DOHH2 (cell line): ENCODE results near the gene RPAP2.

Source experiments
- H3F3A ChIP-seq: fragments of 200-600 bp; sonication (generic), shearing (Covaris generic); 2 replicates; pipeline ENCODE4 v1.6.0; 2016; ENCODE audit warnings: antibody characterized with exemption, mild to moderate bottlenecking; ENCODE audit not compliant: control insufficient read depth, insufficient read depth
- H3K27ac ChIP-seq: fragments of 200-600 bp; sonication (generic); 2 replicates; pipeline ENCODE4 v1.5.1; 2014; ENCODE audit warnings: low read depth, mild to moderate bottlenecking, low read length, moderate library complexity
- H3K27me3 ChIP-seq: fragments of 200-600 bp; sonication (generic); 2 replicates; pipeline ENCODE4 v1.6.1; 2014; ENCODE audit warnings: mild to moderate bottlenecking, low read length, mixed read lengths; ENCODE audit not compliant: control insufficient read depth
- H3K36me3 ChIP-seq: fragments of 200-600 bp; sonication (generic); 2 replicates; pipeline ENCODE4 v1.6.1; 2014; ENCODE audit warnings: mild to moderate bottlenecking, low read length, moderate library complexity, mixed read lengths; ENCODE audit not compliant: control insufficient read depth
- H3K4me1 ChIP-seq: fragments of 200-600 bp; sonication (generic); 2 replicates; pipeline ENCODE4 v1.6.1; 2014; ENCODE audit warnings: mild to moderate bottlenecking, low read length, mixed read lengths; ENCODE audit not compliant: control insufficient read depth
- H3K4me2 ChIP-seq: fragments of 200-600 bp; sonication (generic); 2 replicates; pipeline ENCODE4 v1.6.0; 2014; ENCODE audit warnings: mild to moderate bottlenecking, low read length, moderate library complexity
- H3K4me3 ChIP-seq: fragments of 200-600 bp; sonication (generic); 2 replicates; pipeline ENCODE4 v1.5.1; 2014; ENCODE audit warnings: mild to moderate bottlenecking, low read length, mixed read lengths
- H3K79me2 ChIP-seq: fragments of 200-600 bp; sonication (generic); 2 replicates; pipeline ENCODE4 v1.6.1; 2014; ENCODE audit warnings: mild to moderate bottlenecking, low read length, mixed read lengths; ENCODE audit not compliant: control insufficient read depth
- H3K9me2 ChIP-seq: fragments of 200-600 bp; sonication (generic); replicated peaks from 2 replicates; pipeline ENCODE4 v1.6.1; 2014; ENCODE audit warnings: mild to moderate bottlenecking, low read length, mixed read lengths; ENCODE audit not compliant: control insufficient read depth
- H3K9me3 ChIP-seq: fragments of 200-600 bp; sonication (generic); 2 replicates; pipeline ENCODE4 v1.6.1; 2014; ENCODE audit warnings: antibody characterized with exemption, low read length, mixed read lengths; ENCODE audit not compliant: control insufficient read depth, insufficient read depth
- H4K20me1 ChIP-seq: fragments of 200-600 bp; sonication (generic); 2 replicates; pipeline ENCODE4 v1.6.0; 2014; ENCODE audit warnings: low read depth, mild to moderate bottlenecking, antibody characterized with exemption, low read length, moderate library complexity; ENCODE audit not compliant: control insufficient read depth, insufficient read depth
- CTCF ChIP-seq: fragments of 200-600 bp; sonication (generic); IDR thresholded peaks from one replicate; pipeline ENCODE4 v1.5.1; 2014; ENCODE audit warnings: antibody characterized with exemption, mild to moderate bottlenecking, low read depth, low read length; ENCODE audit not compliant: poor library complexity, severe bottlenecking
- EZH2phosphoT487 ChIP-seq: fragments of 200-600 bp; sonication (generic); IDR thresholded peaks from 2 replicates; pipeline ENCODE4 v1.6.1; 2017; ENCODE audit warnings: borderline replicate concordance, mild to moderate bottlenecking, antibody characterized with exemption, low read length, moderate library complexity, mixed read lengths

The RPAP2 gene

GRCh38 chr1:92306020-92306419 is 7.2 kb downstream of the RPAP2 start:
- Histone ChIP-seq H4K20me1 (no peaks in the 10 kb centered on the region), H3K27me3 (no peaks in the 10 kb centered on the region), H3F3A (no peaks in the 10 kb centered on the region), H3K9me3 (no peaks in the 10 kb centered on the region), H3K4me3 (no peak overlapping the region), H3K4me1 (no peaks in the 10 kb centered on the region), H3K36me3 (peaks cover 48% of the 10 kb centered on the region), H3K9me2 (no peaks in the 10 kb centered on the region), H3K4me2 (no peak overlapping the region), H3K27ac (no peak overlapping the region), H3K79me2 (peaks cover 7% of the 10 kb centered on the region)
- no peak for TF ChIP-seq EZH2phosphoT487
- no peak for TF ChIP-seq CTCF

- H4K20me1 ChIP-seq: no peaks in the 10 kb centered on the region
- no peaks in the 10 kb centered on the region for H3K9me3 ChIP-seq
- no peak overlapping the region for H3K4me2 ChIP-seq
- no peaks in the 10 kb centered on the region for H3K27me3 ChIP-seq
- no peaks in the 10 kb centered on the region for H3K79me2 ChIP-seq
- H3K36me3 ChIP-seq: peaks cover 42% of the 10 kb centered on the region
- no peak overlapping the region for H3K27ac ChIP-seq
- H3K4me3 ChIP-seq: no peak overlapping the region
- H3F3A ChIP-seq: no peaks in the 10 kb centered on the region
- TF ChIP-seq EZH2phosphoT487: no peak
- no peak for TF ChIP-seq CTCF
- H3K4me1 ChIP-seq: no peaks in the 10 kb centered on the region
- H3K9me2 ChIP-seq: no peaks in the 10 kb centered on the region
Observed at GRCh38 chr1:92307980-92308379, 9.1 kb downstream of the RPAP2 start.

GRCh38 chr1:92310185-92310597 is 11.3 kb downstream of the RPAP2 start:
- Histone ChIP-seq H4K20me1 (no peaks in the 10 kb centered on the region), H3K79me2 (no peaks in the 10 kb centered on the region), H3K4me2 (no peak overlapping the region), H3F3A (no peaks in the 10 kb centered on the region), H3K9me3 (no peaks in the 10 kb centered on the region), H3K9me2 (no peaks in the 10 kb centered on the region), H3K27ac (no peak overlapping the region), H3K4me3 (no peak overlapping the region), H3K36me3 (peaks cover 28% of the 10 kb centered on the region), H3K27me3 (no peaks in the 10 kb centered on the region), H3K4me1 (no peaks in the 10 kb centered on the region)
- no peak for TF ChIP-seq EZH2phosphoT487
- TF ChIP-seq CTCF: peak; percentile 60

- H3K4me2 ChIP-seq: no peak overlapping the region
Observed at GRCh38 chr1:92314024-92314423, 15.2 kb downstream of the RPAP2 start.

More at GRCh38 chr1:92314024-92314423, 15.2 kb downstream of the RPAP2 start:
- Histone ChIP-seq H3K79me2 (no peaks in the 10 kb centered on the region), H3K4me1 (no peaks in the 10 kb centered on the region), H3K27me3 (no peaks in the 10 kb centered on the region), H3K36me3 (peaks cover 8% of the 10 kb centered on the region; the same call in 1 of the 2 replicates), H3K9me2 (no peaks in the 10 kb centered on the region), H3F3A (no peaks in the 10 kb centered on the region), H3K9me3 (no peaks in the 10 kb centered on the region), H3K4me3 (no peak overlapping the region), H4K20me1 (no peaks in the 10 kb centered on the region), H3K27ac (no peak overlapping the region)
- TF ChIP-seq CTCF: no peak
- TF ChIP-seq EZH2phosphoT487: no peak
